Measurements from ENCODE around the gene TSEN2. TPM values are rescaled to one million over a fixed set of nuclear protein-coding genes. Genes with fewer than 3 reads are reported as not detected.

TSEN2 gene
- total and polyA plus RNA-seq, 10 of the 15 experiments (the other 5 are each of a cell fraction or from before 2014, with no cell fraction given) = 17.7 to 32.3 (median 24.3) TPM

DNA sequence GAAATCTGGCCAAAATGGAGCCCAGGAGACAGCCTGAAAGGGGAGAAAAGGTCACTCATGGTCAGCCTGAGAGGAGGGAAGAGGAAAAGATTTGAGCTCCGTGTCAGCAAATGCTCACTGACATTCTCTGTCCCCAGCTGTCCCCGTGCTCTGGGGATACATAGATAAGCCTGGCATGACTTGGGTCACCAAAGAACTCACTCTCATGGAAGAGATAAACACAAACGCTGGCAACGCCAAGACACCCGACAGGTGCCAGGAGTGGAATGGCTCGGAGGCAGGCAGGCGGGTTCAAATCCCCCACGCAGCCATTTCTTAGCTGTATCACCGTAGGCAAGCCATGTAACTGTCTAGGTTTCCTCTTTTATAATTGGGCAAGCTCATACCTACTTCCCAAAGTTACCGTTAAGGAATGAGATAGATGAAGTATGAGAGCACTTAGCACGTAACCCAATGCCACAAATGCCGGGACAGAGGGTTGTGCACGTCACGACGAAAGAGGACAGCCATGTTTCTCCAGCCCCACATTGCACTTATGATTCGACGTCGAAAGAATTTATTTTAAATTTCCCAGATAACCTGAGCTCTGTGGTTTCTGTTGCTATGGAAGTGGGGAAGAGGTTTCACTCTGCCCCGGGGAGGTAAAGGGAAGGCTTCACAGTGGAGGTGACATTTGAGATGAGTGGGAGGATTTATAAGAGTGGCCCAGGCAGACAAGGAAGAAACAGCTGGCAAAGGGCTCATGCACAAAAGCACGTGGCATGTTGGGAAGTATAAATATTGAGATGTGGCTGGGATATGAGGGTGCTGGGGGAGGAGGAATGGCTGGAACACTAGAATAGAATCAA, 41.4 kb upstream of the TSEN2 start:
- Histone ChIP-seq H3K36me3 (ENCODE audit: control insufficient read depth in 2 of 2, insufficient read depth in 2 of 2, low read length in 1 of 2) (no peaks in the 10 kb centered on the region), H3K4me3 (no peak overlapping the region), H4K20me1 (ENCODE audit: control insufficient read depth, insufficient read depth) (no peaks in the 10 kb centered on the region), H3K79me2 (ENCODE audit: control insufficient read depth, insufficient read depth, low read length) (no peaks in the 10 kb centered on the region), H3K4me2 (ENCODE audit: control insufficient read depth, insufficient read depth) (no peak overlapping the region), H2AFZ (ENCODE audit: control insufficient read depth, low read depth, low read length) (no peak overlapping the region), H3K9me3 (replicated peaks; ENCODE audit: control insufficient read depth, insufficient read depth, low read length) (no peaks in the 10 kb centered on the region), H3K4me1 (ENCODE audit: control insufficient read depth, insufficient read depth, low read length) (no peaks in the 10 kb centered on the region), H3K27me3 (replicated peaks in 1 of 2; ENCODE audit: control insufficient read depth in 2 of 2, insufficient read depth in 2 of 2, low read length in 1 of 2) (peaks cover 5 to 10% of the 10 kb centered on the region in 2 experiments; a peak in 3 of 4 replicates), H3K9ac (ENCODE audit: control insufficient read depth, insufficient read depth, low read length) (no peak overlapping the region), H3K27ac (ENCODE audit: control insufficient read depth, insufficient read depth) (no peak overlapping the region)
- TF ChIP-seq POLR2A (IDR thresholded peaks at IDR 0.05; ENCODE audit: low read depth, low read length) = no peak
- no peak for TF ChIP-seq RCOR1 (conservative IDR thresholded peaks at IDR 0.05; ENCODE audit: low read depth, low read length)
- ChIA-PET SMC1A (ENCODE audit: uncharacterized antibody, unreplicated experiment) (interaction anchor here (0.9 kb wide), 1 partner anchor 676 kb away, joined by 3 read pairs; no protein-coding TSS in a partner anchor), CTCF (no interaction called here), POLR2A (no interaction called here), RAD21 (ENCODE audit: unreplicated experiment) (no interaction called here)
- in situ Hi-C loops (cut with MboI) = no loop called here
- intact Hi-C loops (cut with micrococcal nuclease; ENCODE audit: unreplicated experiment) = no loop called here
- no peak for FAIRE-seq
- 57% methylated on average over 20 of the region's 20 CpGs for WGBS (ENCODE audit: insufficient coverage, insufficient replicate concordance, low lambda C conversion rate, missing lambda C conversion rate)
- DNase-seq (ENCODE audit: low read depth, low spot score) = no peak
- no TSS peak for BruUV-seq (replicated peaks)
- no peak for ATAC-seq

DNA sequence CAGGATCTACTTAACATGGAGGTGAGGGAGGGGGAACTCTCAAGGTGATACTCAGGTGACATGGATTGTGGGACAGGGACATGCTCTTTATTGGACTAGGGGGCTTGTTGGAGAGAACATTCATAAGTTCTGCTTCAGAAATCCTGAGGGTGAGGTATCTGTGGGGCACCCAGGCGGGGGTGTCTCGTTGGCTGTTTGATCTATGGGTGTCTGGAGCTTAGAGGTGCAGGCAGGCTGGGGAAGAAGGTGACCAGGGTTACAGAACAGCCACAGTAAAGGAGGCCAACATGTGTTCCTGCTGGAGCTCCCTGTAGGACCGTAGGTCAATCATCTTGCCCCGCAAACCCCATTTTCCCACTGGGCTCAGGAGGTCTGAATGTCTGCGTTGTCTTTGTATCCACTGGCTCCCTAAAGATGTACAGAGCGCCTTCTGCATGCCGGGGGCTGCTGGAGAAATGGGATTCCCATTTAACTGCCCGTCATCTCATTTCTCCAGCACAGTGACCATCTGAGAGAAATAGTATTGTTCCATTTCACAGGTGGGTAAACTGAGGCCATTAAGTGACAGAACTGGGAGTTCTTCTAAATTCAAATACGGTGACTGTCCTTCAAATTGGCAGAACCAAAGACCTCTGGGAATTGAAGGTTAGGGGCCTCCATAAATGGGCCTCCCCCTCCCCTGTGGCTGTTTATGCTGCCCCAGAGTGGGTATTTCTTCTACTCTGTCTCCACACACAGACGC, 40.3 kb upstream of the TSEN2 start:
- no peak for FAIRE-seq
- intact Hi-C loops (cut with micrococcal nuclease; ENCODE audit: unreplicated experiment) (no loop called here), in situ Hi-C loops (cut with MboI) (no loop called here)
- Histone ChIP-seq H3K4me2 (ENCODE audit: control insufficient read depth, insufficient read depth) (no peak overlapping the region), H3K79me2 (ENCODE audit: control insufficient read depth, insufficient read depth, low read length) (no peaks in the 10 kb centered on the region), H3K27ac (ENCODE audit: control insufficient read depth, insufficient read depth) (no peak overlapping the region), H3K9ac (ENCODE audit: control insufficient read depth, insufficient read depth, low read length) (no peak overlapping the region), H3K4me3 (no peak overlapping the region), H3K4me1 (ENCODE audit: control insufficient read depth, insufficient read depth, low read length) (no peaks in the 10 kb centered on the region), H3K27me3 (replicated peaks in 1 of 2; ENCODE audit: control insufficient read depth in 2 of 2, insufficient read depth in 2 of 2, low read length in 1 of 2) (peaks cover 5 to 10% of the 10 kb centered on the region in 2 experiments; a peak in 3 of 4 replicates), H2AFZ (ENCODE audit: control insufficient read depth, low read depth, low read length) (no peak overlapping the region), H3K9me3 (replicated peaks; ENCODE audit: control insufficient read depth, insufficient read depth, low read length) (no peaks in the 10 kb centered on the region), H4K20me1 (ENCODE audit: control insufficient read depth, insufficient read depth) (no peaks in the 10 kb centered on the region), H3K36me3 (ENCODE audit: control insufficient read depth in 2 of 2, insufficient read depth in 2 of 2, low read length in 1 of 2) (no peaks in the 10 kb centered on the region)
- TF ChIP-seq YY1 (IDR thresholded peaks at IDR 0.05; ENCODE audit: low read depth, low read length) (no peak), POLR2A (IDR thresholded peaks at IDR 0.05; ENCODE audit: low read depth, low read length) (no peak), RUNX3 (IDR thresholded peaks at IDR 0.05; ENCODE audit: low read length) (no peak)
- ChIA-PET RAD21 (ENCODE audit: unreplicated experiment) (no interaction called here), POLR2A (no interaction called here), CTCF (no interaction called here), SMC1A (ENCODE audit: uncharacterized antibody, unreplicated experiment) (interaction anchor here (0.9 kb wide), 1 partner anchor 677 kb away, joined by 3 read pairs; no protein-coding TSS in a partner anchor)
- no TSS peak for BruUV-seq (replicated peaks)
- ATAC-seq = no peak
- DNase-seq (ENCODE audit: low read depth, low spot score) = no peak
- WGBS (ENCODE audit: insufficient coverage, insufficient replicate concordance, low lambda C conversion rate, missing lambda C conversion rate) = 32% methylated on average over 10 of the region's 10 CpGs
